ENCODE measurements around the gene SLC44A3. TPM values are rescaled to one million over a fixed set of nuclear protein-coding genes. Genes with fewer than 3 reads are reported as not detected.

Gene SLC44A3
- total RNA-seq, 2 donors from 2014 or later: 0.56 TPM; not detected in 1

GRCh38 chr1:94792473-94793295, 27.5 kb upstream of the SLC44A3 start:
- no peaks in the 10 kb centered on the region for H3K36me3 Mint-ChIP-seq (ENCODE audit: low read depth)
- peaks cover 4% of the 10 kb centered on the region for H3K4me1 Mint-ChIP-seq
- H3K4me3 Mint-ChIP-seq: no peak overlapping the region
- no peaks in the 10 kb centered on the region for H3K9me3 Mint-ChIP-seq
- peaks cover 3% of the 10 kb centered on the region for H3K27me3 Mint-ChIP-seq
- ATAC-seq (replicated peaks): no peak
- H3K27ac Mint-ChIP-seq: no peak overlapping the region

GRCh38 chr1:94793296-94793656, 26.9 kb upstream of the SLC44A3 start:
- peaks cover 3% of the 10 kb centered on the region for H3K27me3 Mint-ChIP-seq
- ATAC-seq (replicated peaks): no peak
- H3K4me1 Mint-ChIP-seq: peaks cover 4% of the 10 kb centered on the region
- no peak overlapping the region for H3K4me3 Mint-ChIP-seq
- no peaks in the 10 kb centered on the region for H3K36me3 Mint-ChIP-seq (ENCODE audit: low read depth)
- no peaks in the 10 kb centered on the region for H3K9me3 Mint-ChIP-seq
- no peak overlapping the region for H3K27ac Mint-ChIP-seq

DNA sequence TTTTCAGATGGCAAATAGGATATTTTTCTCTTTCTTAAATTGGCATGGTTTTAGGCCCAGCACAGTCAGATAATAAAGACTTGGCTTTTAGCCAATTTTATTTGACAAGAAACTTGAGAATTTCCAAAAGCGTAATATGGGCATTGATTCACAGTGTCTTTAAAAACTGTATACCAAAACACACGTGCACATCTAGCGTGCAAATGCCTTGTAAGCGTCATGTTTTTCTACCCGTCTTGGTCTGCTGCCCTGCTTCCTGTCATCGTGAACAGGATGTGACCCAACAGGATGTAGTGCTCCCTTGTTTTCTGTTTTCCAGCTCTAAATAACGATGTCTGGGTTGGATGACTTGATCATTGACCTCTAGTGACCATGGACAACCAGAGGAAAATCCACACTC, 24.7 kb upstream of the SLC44A3 start:
- Mint-ChIP-seq H3K27ac (no peak overlapping the region), H3K4me1 (peaks cover 4% of the 10 kb centered on the region), H3K27me3 (no peaks in the 10 kb centered on the region), H3K36me3 (ENCODE audit: low read depth) (no peaks in the 10 kb centered on the region), H3K9me3 (no peaks in the 10 kb centered on the region), H3K4me3 (peak overlapping the region; percentile 7)
- no peak for ATAC-seq (replicated peaks)

GRCh38 chr1:94796266-94796665, 23.9 kb upstream of the SLC44A3 start:
- H3K27ac Mint-ChIP-seq: no peak overlapping the region
- H3K27me3 Mint-ChIP-seq: no peaks in the 10 kb centered on the region
- peaks cover 4% of the 10 kb centered on the region for H3K4me1 Mint-ChIP-seq
- ATAC-seq (replicated peaks): no peak
- no peak overlapping the region for H3K4me3 Mint-ChIP-seq
- no peaks in the 10 kb centered on the region for H3K9me3 Mint-ChIP-seq
- no peaks in the 10 kb centered on the region for H3K36me3 Mint-ChIP-seq (ENCODE audit: low read depth)

DNA sequence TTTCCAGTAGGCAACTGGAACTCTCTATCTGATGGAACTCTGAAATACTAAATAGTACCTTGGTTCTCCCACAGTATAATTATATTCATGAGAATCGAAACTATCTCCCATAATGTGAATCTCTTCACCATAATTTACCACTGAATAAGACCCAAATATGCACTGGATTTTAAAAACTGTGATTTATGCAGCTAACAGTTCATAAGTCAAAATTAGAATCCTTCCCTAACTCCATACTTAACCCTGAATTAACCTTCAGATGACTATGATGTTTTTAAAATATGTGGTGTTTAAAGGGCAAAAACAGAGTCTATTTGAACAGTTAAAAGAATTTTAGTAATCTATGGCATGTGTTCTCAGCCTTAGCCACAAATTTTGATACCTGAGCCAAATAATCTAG, 22.9 kb upstream of the SLC44A3 start:
- peaks cover 10% of the 10 kb centered on the region for H3K4me1 Mint-ChIP-seq

GRCh38 chr1:94798054-94798453, 22.1 kb upstream of the SLC44A3 start:
- Mint-ChIP-seq H3K4me1 (peaks cover 10% of the 10 kb centered on the region), H3K9me3 (no peaks in the 10 kb centered on the region), H3K4me3 (no peak overlapping the region), H3K27ac (no peak overlapping the region), H3K27me3 (no peaks in the 10 kb centered on the region), H3K36me3 (ENCODE audit: low read depth) (no peaks in the 10 kb centered on the region)
- no peak for ATAC-seq (replicated peaks)

More for the DNA sequence above, 22.9 kb upstream of the SLC44A3 start:
- Mint-ChIP-seq H3K27ac (no peak overlapping the region), H3K4me3 (no peak overlapping the region), H3K27me3 (no peaks in the 10 kb centered on the region), H3K9me3 (no peaks in the 10 kb centered on the region), H3K36me3 (ENCODE audit: low read depth) (no peaks in the 10 kb centered on the region)
- no peak for ATAC-seq (replicated peaks)

DNA sequence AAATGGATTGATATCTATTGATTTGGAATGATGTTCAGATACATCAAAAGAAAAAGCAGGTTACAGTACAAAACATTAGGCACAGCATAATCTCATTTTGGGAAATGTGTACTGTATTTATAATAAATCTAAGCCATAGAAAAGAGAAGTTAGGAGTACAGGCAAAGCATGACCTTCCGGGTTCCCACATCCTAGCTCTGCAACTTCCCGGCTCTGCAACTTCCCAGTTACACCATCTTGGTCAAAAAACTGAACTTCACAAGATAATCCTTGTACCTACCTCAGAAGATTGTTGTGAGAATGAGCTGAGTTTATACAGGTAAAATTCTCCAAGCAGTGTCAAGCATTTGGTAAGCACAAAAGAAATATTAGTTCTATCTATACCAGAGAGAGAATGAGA, 21.7 kb upstream of the SLC44A3 start:
- peaks cover 10% of the 10 kb centered on the region for H3K4me1 Mint-ChIP-seq
- no peak overlapping the region for H3K4me3 Mint-ChIP-seq
- no peaks in the 10 kb centered on the region for H3K36me3 Mint-ChIP-seq (ENCODE audit: low read depth)
- no peaks in the 10 kb centered on the region for H3K27me3 Mint-ChIP-seq
- H3K9me3 Mint-ChIP-seq: no peaks in the 10 kb centered on the region
- ATAC-seq (replicated peaks): no peak
- no peak overlapping the region for H3K27ac Mint-ChIP-seq

DNA sequence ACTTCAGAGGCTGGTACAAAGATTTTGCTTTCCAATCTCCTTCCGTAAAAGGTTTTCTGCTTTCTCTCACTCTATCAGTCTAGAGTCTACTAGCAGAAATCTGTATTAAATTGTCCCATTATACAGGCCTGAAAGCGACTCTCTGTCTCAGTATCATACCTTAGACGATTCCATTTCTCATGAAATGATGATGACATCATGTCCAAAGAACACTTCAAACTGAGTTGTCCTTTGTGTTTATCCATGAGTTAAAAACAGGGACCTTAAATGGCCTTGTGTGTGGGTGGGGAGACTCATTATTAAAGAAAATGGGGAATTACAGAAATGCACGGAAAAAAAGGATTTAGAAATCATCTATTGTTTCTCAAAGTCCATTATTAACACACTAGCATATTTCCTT, 21.0 kb upstream of the SLC44A3 start:
- no peak for ATAC-seq (replicated peaks)
- Mint-ChIP-seq H3K4me3 (no peak overlapping the region), H3K27me3 (no peaks in the 10 kb centered on the region), H3K4me1 (peaks cover 10% of the 10 kb centered on the region), H3K36me3 (ENCODE audit: low read depth) (no peaks in the 10 kb centered on the region), H3K9me3 (no peaks in the 10 kb centered on the region), H3K27ac (no peak overlapping the region)

GRCh38 chr1:94801919-94802546, 18.1 kb upstream of the SLC44A3 start:
- Mint-ChIP-seq H3K36me3 (ENCODE audit: low read depth) (no peaks in the 10 kb centered on the region), H3K9me3 (no peaks in the 10 kb centered on the region), H3K27ac (peak overlapping the region; percentile 45), H3K4me1 (peaks cover 6% of the 10 kb centered on the region), H3K27me3 (no peaks in the 10 kb centered on the region), H3K4me3 (peak overlapping the region; percentile 58)
- ATAC-seq (replicated peaks): peak; percentile 53

- ATAC-seq (replicated peaks): no peak
- Mint-ChIP-seq H3K36me3 (ENCODE audit: low read depth) (no peaks in the 10 kb centered on the region), H3K4me1 (peaks cover 6% of the 10 kb centered on the region), H3K27ac (no peak overlapping the region), H3K27me3 (no peaks in the 10 kb centered on the region), H3K9me3 (no peaks in the 10 kb centered on the region), H3K4me3 (no peak overlapping the region)
Observed at GRCh38 chr1:94803106-94803505, 17.1 kb upstream of the SLC44A3 start.

DNA sequence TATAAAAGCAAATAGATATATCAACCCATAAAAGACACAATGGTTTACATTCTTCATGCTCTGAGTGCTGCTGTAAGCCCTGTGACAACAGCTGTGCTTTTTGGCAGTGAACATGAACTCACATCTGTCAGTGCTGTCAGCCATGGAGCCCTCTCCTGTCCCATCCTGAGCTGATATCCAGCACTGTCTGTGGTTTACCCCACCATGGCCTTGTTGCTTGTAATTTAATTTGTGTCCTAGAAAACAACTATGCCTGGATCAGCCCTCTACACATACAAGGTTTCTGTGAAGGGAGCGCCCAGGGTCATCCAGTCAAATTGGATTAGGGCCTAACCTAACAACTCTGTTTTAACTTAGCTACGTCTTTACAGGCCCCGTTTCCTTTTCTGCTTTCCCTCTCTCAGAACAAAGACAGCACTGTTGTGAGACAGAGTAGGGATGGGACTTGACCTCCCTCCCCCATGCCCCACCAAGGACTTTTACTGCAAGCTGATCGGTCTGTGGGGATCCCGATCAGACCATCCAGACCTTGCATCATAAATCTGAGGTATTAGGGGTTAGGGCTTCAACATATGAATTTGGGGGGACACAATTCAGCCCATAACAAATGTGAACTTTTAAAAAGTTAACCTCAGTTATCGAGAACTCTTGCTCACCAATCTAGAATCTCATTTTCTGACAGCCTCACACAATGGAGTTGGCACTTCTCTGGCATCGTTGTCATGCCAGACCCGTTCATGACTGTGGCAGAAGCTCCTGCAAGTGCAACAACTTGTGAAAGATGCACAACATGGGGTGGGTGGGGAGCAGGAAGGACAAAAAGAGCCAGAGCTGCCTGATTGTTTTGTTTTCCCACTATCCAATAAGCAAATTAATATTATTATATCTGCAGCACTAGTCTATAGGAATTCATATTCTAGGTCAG, 16.4 kb upstream of the SLC44A3 start:
- ATAC-seq (replicated peaks): no peak
- Mint-ChIP-seq H3K4me1 (peaks cover 6% of the 10 kb centered on the region), H3K4me3 (no peak overlapping the region), H3K36me3 (ENCODE audit: low read depth) (no peaks in the 10 kb centered on the region), H3K27me3 (no peaks in the 10 kb centered on the region), H3K9me3 (no peaks in the 10 kb centered on the region), H3K27ac (no peak overlapping the region)

DNA sequence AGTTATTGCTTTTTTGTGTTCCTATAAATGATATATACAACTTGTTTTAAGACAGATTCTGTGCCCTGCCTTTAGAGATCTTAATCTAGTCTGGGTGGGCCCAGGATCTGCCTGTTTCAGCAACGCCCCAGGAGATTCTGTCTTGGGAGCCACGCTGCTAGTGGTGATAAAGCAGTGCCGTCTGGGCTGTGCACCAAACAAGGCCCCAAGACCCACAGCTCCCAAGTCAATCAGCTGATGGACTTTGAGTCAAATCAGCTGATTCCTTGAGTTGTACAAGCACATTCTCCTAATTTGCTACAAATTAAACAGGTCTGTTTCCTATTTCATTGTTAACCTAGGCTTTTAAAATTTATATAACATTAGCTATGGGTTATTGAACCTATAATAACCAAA, 15.7 kb upstream of the SLC44A3 start:
- ATAC-seq (replicated peaks): no peak

DNA sequence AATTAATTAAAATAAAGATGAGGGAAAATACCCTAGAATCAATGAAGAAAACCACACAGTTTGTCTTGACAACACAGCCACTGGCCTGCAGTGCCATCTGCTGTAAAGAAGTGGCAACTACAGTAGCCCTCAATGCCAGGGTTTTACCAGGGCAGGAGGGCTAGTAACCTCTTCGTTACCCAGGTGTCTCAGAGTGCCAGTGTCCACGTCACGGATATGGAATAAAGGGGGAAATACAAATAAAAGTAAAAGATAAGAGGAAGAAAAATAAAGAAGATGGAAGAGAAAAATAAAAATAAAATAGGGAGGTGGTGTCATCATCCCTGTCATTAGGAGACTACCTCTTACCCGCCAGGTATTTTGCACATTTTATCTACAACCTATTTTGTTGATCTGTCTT, 14.2 kb upstream of the SLC44A3 start:
- Mint-ChIP-seq H3K4me3 (no peak overlapping the region), H3K27me3 (no peaks in the 10 kb centered on the region), H3K27ac (no peak overlapping the region), H3K4me1 (peaks cover 6% of the 10 kb centered on the region), H3K36me3 (ENCODE audit: low read depth) (no peaks in the 10 kb centered on the region), H3K9me3 (no peaks in the 10 kb centered on the region)
- ATAC-seq (replicated peaks): peak; percentile 45

More for the DNA sequence above, 15.7 kb upstream of the SLC44A3 start:
- no peaks in the 10 kb centered on the region for H3K27me3 Mint-ChIP-seq
- H3K9me3 Mint-ChIP-seq: no peaks in the 10 kb centered on the region
- no peak overlapping the region for H3K4me3 Mint-ChIP-seq
- no peak overlapping the region for H3K27ac Mint-ChIP-seq
- H3K36me3 Mint-ChIP-seq (ENCODE audit: low read depth): no peaks in the 10 kb centered on the region
- H3K4me1 Mint-ChIP-seq: peaks cover 6% of the 10 kb centered on the region

DNA sequence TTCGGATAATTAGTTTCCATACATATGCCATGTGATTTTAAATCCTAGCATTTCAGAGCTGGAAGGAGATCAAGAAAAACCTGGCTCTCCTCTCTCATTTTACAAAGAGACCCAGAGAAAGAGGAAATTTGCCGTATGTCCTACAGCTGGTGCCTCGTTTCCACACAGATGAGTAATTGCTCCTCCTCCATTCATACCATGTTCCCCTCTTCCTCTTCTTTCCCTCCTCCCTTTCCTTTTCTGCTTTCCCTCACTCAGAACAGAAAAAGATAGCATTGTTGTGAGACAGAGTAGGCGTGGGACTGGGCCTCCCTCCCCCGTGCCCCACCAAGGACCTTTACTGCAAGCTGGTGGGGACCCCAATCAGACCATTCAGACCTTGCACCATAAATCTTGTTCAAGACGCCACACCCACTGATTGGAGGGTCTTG, 13.7 kb upstream of the SLC44A3 start:
- ATAC-seq (replicated peaks): no peak
- Mint-ChIP-seq H3K4me3 (no peak overlapping the region), H3K9me3 (no peaks in the 10 kb centered on the region), H3K36me3 (ENCODE audit: low read depth) (no peaks in the 10 kb centered on the region), H3K27me3 (no peaks in the 10 kb centered on the region), H3K27ac (no peak overlapping the region), H3K4me1 (peaks cover 6% of the 10 kb centered on the region)

Measured in activated T-helper 17 cell treated with anti-CD3 and anti-CD28 coated beads, Interleukin-2, amount 50 U/mL, for 72 hours (primary cell).